Bronchial epithelial cell (primary cell): Measurements from ENCODE around the gene VMP1. TPM values are rescaled to one million over a fixed set of nuclear protein-coding genes. Genes with fewer than 3 reads are reported as not detected.

Experiments
- DNase-seq: peaks from one replicate; pipeline ENCODE4 v3.0.0-alpha.2; 2010; ENCODE audit warnings: low read depth
- FAIRE-seq: peaks from 2 replicates; lab custom pipeline; 2011; peaks lifted over from hg19 to GRCh38; lab: Jason Lieb, UNC
- H3K27me3 ChIP-seq: 2 replicates; pipeline ENCODE4 v1.5.1; 2011; ENCODE audit warnings: low read length; ENCODE audit not compliant: control insufficient read depth, insufficient read depth
- H3K36me3 ChIP-seq: 2 replicates; pipeline ENCODE4 v1.5.1; 2011; ENCODE audit warnings: low read length; ENCODE audit not compliant: control insufficient read depth, insufficient read depth
- H3K4me3 ChIP-seq: 2 replicates; pipeline ENCODE4 v1.5.1; 2011; ENCODE audit warnings: mild to moderate bottlenecking, low read depth, low read length, control low read depth
- CTCF ChIP-seq: IDR thresholded peaks from 2 replicates; pipeline ENCODE4 v1.5.1; 2011; ENCODE audit warnings: mild to moderate bottlenecking, moderate library complexity, low read length, control low read depth, inconsistent platforms; ENCODE audit not compliant: insufficient read depth, severe bottlenecking
- total RNA-seq: library from RNA; depleted of rRNA; stranded (reverse); fragments of >200 nt; gene quantifications from 2 replicates; pipeline ENCODE4 v1.2.1, GENCODE V29; 2014

Gene VMP1
- total RNA-seq, 1 donor from 2014 or later = 120 TPM

- Histone ChIP-seq H3K4me3 (no peak overlapping the region), H3K36me3 (no peaks in the 10 kb centered on the region), H3K27me3 (no peaks in the 10 kb centered on the region)
- no peak for TF ChIP-seq CTCF
- DNase-seq (no peak), FAIRE-seq (no peak)
These were observed 150.8 kb downstream of the VMP1 start for GRCh38 chr17:59858167-59858816.

GRCh38 chr17:59858932-59859331 is 151.5 kb downstream of the VMP1 start:
- FAIRE-seq (no peak), DNase-seq (no peak)
- no peak overlapping the region for H3K4me3 ChIP-seq
- no peaks in the 10 kb centered on the region for H3K36me3 ChIP-seq
- no peaks in the 10 kb centered on the region for H3K27me3 ChIP-seq
- no peak for TF ChIP-seq CTCF

- no peaks in the 10 kb centered on the region for H3K27me3 ChIP-seq
- FAIRE-seq (no peak), DNase-seq (peak; percentile 59)
- H3K36me3 ChIP-seq = no peaks in the 10 kb centered on the region
- H3K4me3 ChIP-seq = no peak overlapping the region
- peak; percentile 36 for TF ChIP-seq CTCF
These were observed 152.1 kb downstream of the VMP1 start for GRCh38 chr17:59859444-59860025.

GRCh38 chr17:59863616-59864015 is 156.2 kb downstream of the VMP1 start:
- no peaks in the 10 kb centered on the region for H3K27me3 ChIP-seq
- TF ChIP-seq CTCF = no peak
- DNase-seq = no peak
- H3K36me3 ChIP-seq = no peaks in the 10 kb centered on the region
- no peak overlapping the region for H3K4me3 ChIP-seq
- FAIRE-seq = no peak

GRCh38 chr17:59869941-59870218 is 162.4 kb downstream of the VMP1 start:
- H3K36me3 ChIP-seq = no peaks in the 10 kb centered on the region
- DNase-seq (no peak), FAIRE-seq (no peak)
- no peak overlapping the region for H3K4me3 ChIP-seq
- H3K27me3 ChIP-seq = no peaks in the 10 kb centered on the region
- no peak for TF ChIP-seq CTCF

- H3K4me3 ChIP-seq = no peak overlapping the region
- H3K36me3 ChIP-seq = no peaks in the 10 kb centered on the region
- TF ChIP-seq CTCF = no peak
- H3K27me3 ChIP-seq = no peaks in the 10 kb centered on the region
- no peak for FAIRE-seq
- no peak for DNase-seq
These were observed 163.0 kb downstream of the VMP1 start for GRCh38 chr17:59870482-59870881.
